Panc1 (cell line): ENCODE data around the gene SPNS3. TPM values are rescaled to one million over a fixed set of nuclear protein-coding genes. Genes with fewer than 3 reads are reported as not detected.
A peak's percentile ranks its signal among the peaks of the same experiment; 100 is the strongest.

Source experiments
- ATAC-seq: fragments of 200-7000 bp; cut with Tn5 transposase; 2 replicates; pipeline ENCODE4 v1.9.1; 2020; ENCODE audit warnings: mild to moderate bottlenecking, moderate library complexity
- BruUV-seq: library from RNA; stranded (reverse); fragments of 400-500 nt; replicated peaks from 2 replicates; lab custom pipeline; 2021; lab: Mats Ljungman, UMichigan
- CTCF ChIA-PET: fragments of 300-600 bp; sonication (Branson Sonifier 250); formaldehyde crosslinking; loops from one replicate; lab custom pipeline; 2022; ENCODE audit warnings: antibody characterized with exemption; lab: Charles Lee
- POLR2A ChIA-PET: fragments of 300-600 bp; sonication (Branson Sonifier 250); formaldehyde crosslinking; loops from one replicate; lab custom pipeline; 2022; ENCODE audit warnings: antibody characterized with exemption; lab: Charles Lee
- DNase-seq: peaks from one replicate; pipeline ENCODE4 v3.0.0-alpha.2; 2010; ENCODE audit warnings: low read depth, low spot score
- H3K27ac ChIP-seq: 2 replicates; pipeline ENCODE4 v1.5.1; 2011; ENCODE audit warnings: mild to moderate bottlenecking, low read length, inconsistent platforms
- H3K27me3 ChIP-seq: fragments of 200-500 bp; sonication (Bioruptor generic); 2 replicates; pipeline ENCODE4 v1.6.0; 2014; ENCODE audit warnings: low read length, inconsistent platforms; ENCODE audit not compliant: control insufficient read depth, insufficient read depth
- H3K36me3 ChIP-seq: fragments of 200-500 bp; sonication (Bioruptor generic); 2 replicates; pipeline ENCODE4 v1.5.1; 2014; ENCODE audit warnings: inconsistent platforms, mild to moderate bottlenecking, low read length, moderate library complexity; ENCODE audit not compliant: control insufficient read depth, insufficient read depth
- H3K4me1 ChIP-seq: 2 replicates; pipeline ENCODE4 v1.5.1; 2011; ENCODE audit warnings: inconsistent platforms, mild to moderate bottlenecking, low read length, moderate library complexity; ENCODE audit not compliant: control insufficient read depth, insufficient read depth
- H3K4me3 ChIP-seq, 2 experiments: 2 replicates each; pipeline ENCODE4 v1.5.1; 2011 to 2012; ENCODE audit warnings: low read depth in 2 of 2, low read length in 2 of 2, mild to moderate bottlenecking in 2 of 2, inconsistent platforms in 1 of 2, moderate library complexity in 1 of 2
- H3K9me3 ChIP-seq: fragments of 200-500 bp; sonication (Bioruptor generic); 2 replicates; pipeline ENCODE4 v1.5.1; 2014; ENCODE audit warnings: low read depth, mild to moderate bottlenecking, inconsistent platforms, low read length, moderate library complexity; ENCODE audit not compliant: control insufficient read depth, insufficient read depth
- CTCF ChIP-seq: fragments of 450-650 bp; IDR thresholded peaks from 2 replicates; pipeline ENCODE4 v1.5.1; 2017; ENCODE audit warnings: mild to moderate bottlenecking
- POLR2AphosphoS5 ChIP-seq: IDR thresholded peaks from 2 replicates; pipeline ENCODE4 v1.6.1; 2012; ENCODE audit warnings: mild to moderate bottlenecking, low read depth, low read length, moderate library complexity
- REST ChIP-seq, 2 experiments: IDR thresholded peaks; 2 replicates each; pipeline ENCODE4 v1.6.1; 2011 to 2012; ENCODE audit warnings: low read depth in 2 of 2, control low read depth in 1 of 2, low read length in 1 of 2, mild to moderate bottlenecking in 1 of 2, moderate library complexity in 1 of 2; ENCODE audit not compliant: insufficient read depth in 1 of 2
- SIN3A ChIP-seq: IDR thresholded peaks from 2 replicates; pipeline ENCODE4 v1.6.1; 2012; ENCODE audit warnings: low read depth, mild to moderate bottlenecking, low read length, moderate library complexity, borderline replicate concordance; ENCODE audit not compliant: insufficient read depth
- TCF7L2 ChIP-seq: IDR thresholded peaks from 2 replicates; pipeline ENCODE4 v1.6.1; 2011; ENCODE audit warnings: mild to moderate bottlenecking, low read depth, low read length, inconsistent platforms
- in situ Hi-C: cut with HindIII; loops from 2 replicates; pipeline ENCODE4 v1.10.0; 2016; ENCODE audit warnings: low sequenced_read_pairs, low pct_unique_long_range_greater_than_20kb
- intact Hi-C: fragments of 100-400 bp; cut with micrococcal nuclease; formaldehyde crosslinking; loops from one replicate; pipeline ENCODE4 v1.10.0; 2022; ENCODE audit not compliant: unreplicated experiment
- total RNA-seq: library from RNA; stranded (reverse); gene quantifications from one replicate; pipeline ENCODE4 v1.2.1, GENCODE V29; 2021; ENCODE audit not compliant: unreplicated experiment

Gene SPNS3
- total RNA-seq, 1 experiment from 2014 or later = 0.10 TPM

DNA sequence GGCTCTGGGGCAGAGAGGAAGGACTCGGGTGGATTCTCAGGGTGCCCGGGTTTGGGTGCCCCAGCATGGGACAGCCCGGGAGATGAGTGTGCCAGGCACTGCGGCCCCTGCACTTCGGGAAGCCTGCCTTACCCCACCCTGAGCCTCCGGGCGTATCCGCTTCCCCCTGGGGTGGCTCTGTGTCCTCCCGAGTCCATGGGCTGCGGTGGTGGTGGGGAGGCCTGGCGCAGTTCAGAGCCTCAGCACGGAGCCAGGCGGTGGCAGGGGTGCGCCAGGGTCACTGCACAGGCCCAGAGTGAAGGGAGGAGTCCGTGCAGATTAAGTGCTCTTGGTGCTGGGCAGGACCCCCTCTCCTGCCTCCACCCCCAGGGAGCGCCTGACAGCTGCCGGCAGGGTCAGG, 100.8 kb downstream of the SPNS3 start:
- ChIA-PET POLR2A (no interaction called here), CTCF (no interaction called here)
- peak; percentile 8 for ATAC-seq

DNA sequence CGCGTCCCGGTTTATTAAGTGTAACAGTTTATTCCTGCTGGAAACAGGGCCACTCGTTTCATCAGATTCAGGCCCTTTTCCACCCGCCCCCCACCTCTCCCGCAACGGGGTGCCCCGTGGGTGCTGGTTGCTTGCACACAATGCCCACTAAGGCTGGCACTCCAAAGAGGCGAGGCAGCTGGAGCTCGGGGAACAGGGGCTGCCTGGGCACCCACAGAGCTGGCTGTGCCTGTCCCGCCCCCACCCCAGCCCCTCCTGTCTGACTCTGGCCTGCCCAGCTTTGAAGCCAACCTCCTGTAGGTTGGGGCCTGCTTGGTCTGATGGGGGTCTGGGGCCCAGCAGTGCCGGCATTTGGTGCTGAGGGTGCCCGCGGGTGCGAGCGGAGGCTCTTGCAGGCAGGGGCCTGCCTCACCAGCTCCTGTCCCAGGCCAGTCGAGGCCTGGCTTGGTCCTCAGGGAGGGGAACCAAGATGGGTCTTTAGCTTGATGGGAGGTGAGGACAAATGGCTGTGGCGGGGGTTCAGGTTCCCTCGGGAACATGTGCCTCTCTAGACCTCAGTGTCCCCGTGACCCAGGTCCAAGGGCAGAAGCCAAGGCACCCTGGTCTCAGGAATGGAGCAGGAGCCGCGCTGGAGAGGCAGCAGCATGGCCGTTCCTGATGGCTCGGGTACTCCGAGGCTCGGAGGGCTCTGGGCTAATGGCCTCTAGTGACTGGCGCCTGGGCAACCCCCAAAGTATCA, 101.4 kb downstream of the SPNS3 start:
- H3K4me1 ChIP-seq = peaks cover 31% of the 10 kb centered on the region
- no TSS peak for BruUV-seq
- no peak for ATAC-seq
- no peak for TF ChIP-seq SIN3A
- no peak for TF ChIP-seq POLR2AphosphoS5
- no peak for TF ChIP-seq CTCF
- TF ChIP-seq REST (IDR thresholded peaks at IDR 0.05; ENCODE audit: insufficient read depth in 1 of 2, low read depth in 2 of 2, low read length in 1 of 2) = no peak
- TF ChIP-seq TCF7L2 = no peak
- no peak overlapping the region for H3K27ac ChIP-seq
- H3K9me3 ChIP-seq = no peaks in the 10 kb centered on the region
- H3K4me3 ChIP-seq = no peak overlapping the region
- CTCF ChIA-PET = no interaction called here
- intact Hi-C loops (no loop called here), in situ Hi-C loops (no loop called here)
- H3K36me3 ChIP-seq = peaks cover 3% of the 10 kb centered on the region; the same call in 1 of the 2 replicates
- H3K27me3 ChIP-seq = no peaks in the 10 kb centered on the region
- POLR2A ChIA-PET = interaction anchor here (0.6 kb wide), 1 partner anchor 111 kb away, joined by 5 read pairs; no protein-coding TSS in a partner anchor
- no peak for DNase-seq

More for the DNA sequence above, 100.8 kb downstream of the SPNS3 start:
- DNase-seq = no peak
- in situ Hi-C loops = no loop called here
- H3K9me3 ChIP-seq = no peaks in the 10 kb centered on the region
- H3K36me3 ChIP-seq = no peaks in the 10 kb centered on the region; the same call in 1 of the 2 replicates
- H3K4me3 ChIP-seq = no peak overlapping the region
- TF ChIP-seq CTCF = no peak
- no peak for TF ChIP-seq REST (IDR thresholded peaks at IDR 0.05; ENCODE audit: insufficient read depth in 1 of 2, low read depth in 2 of 2, low read length in 1 of 2)
- no peak for TF ChIP-seq SIN3A
- TF ChIP-seq POLR2AphosphoS5 = no peak
- no peak for TF ChIP-seq TCF7L2
- no peaks in the 10 kb centered on the region for H3K27me3 ChIP-seq
- H3K27ac ChIP-seq = 0 out of 2 replicates have a peak overlapping the region, but pooled peaks have one; percentile 12
- no TSS peak for BruUV-seq
- intact Hi-C loops = no loop called here
- peaks cover 31% of the 10 kb centered on the region for H3K4me1 ChIP-seq
